NT2/D1 (cell line): Measurements from ENCODE around the gene MAP6.

Experiments used
- DNase-seq: peaks from one replicate; pipeline ENCODE4 v3.0.0-alpha.2; 2011; ENCODE audit warnings: low read depth, low spot score
- H3K27me3 ChIP-seq: 2 replicates; pipeline ENCODE4 v1.6.0; 2011; ENCODE audit warnings: mild to moderate bottlenecking; ENCODE audit not compliant: insufficient read length, insufficient read depth
- H3K36me3 ChIP-seq: 2 replicates; pipeline ENCODE4 v1.6.1; 2011; ENCODE audit warnings: mild to moderate bottlenecking, low read length, mixed read lengths; ENCODE audit not compliant: insufficient read depth, insufficient read length
- H3K4me1 ChIP-seq: 2 replicates; pipeline ENCODE4 v1.5.1; 2011; ENCODE audit not compliant: insufficient read depth, insufficient read length
- H3K4me3 ChIP-seq: 2 replicates; pipeline ENCODE4 v1.5.1; 2011; ENCODE audit warnings: low read depth; ENCODE audit not compliant: insufficient read length
- H3K9ac ChIP-seq: 2 replicates; pipeline ENCODE4 v1.6.0; 2011; ENCODE audit warnings: low read depth; ENCODE audit not compliant: insufficient read length
- H3K9me3 ChIP-seq: 2 replicates; pipeline ENCODE4 v1.5.1; 2011; ENCODE audit warnings: mild to moderate bottlenecking, low read length; ENCODE audit not compliant: insufficient read depth
- SUZ12 ChIP-seq: IDR thresholded peaks from 2 replicates; pipeline ENCODE4 v1.6.1; 2011; ENCODE audit not compliant: insufficient read length, insufficient read depth; ENCODE audit errors: extremely low read depth
- YY1 ChIP-seq: IDR thresholded peaks from 2 replicates; pipeline ENCODE4 v1.6.1; 2011; ENCODE audit not compliant: insufficient read length, insufficient read depth
- ZNF274 ChIP-seq: IDR thresholded peaks from 2 replicates; pipeline ENCODE4 v1.6.1; 2011; ENCODE audit warnings: mild to moderate bottlenecking, low read depth, low read length

The MAP6 gene

GRCh38 chr11:75626889-75627529 is 41.8 kb downstream of the MAP6 start:
- Histone ChIP-seq H3K4me3 (no peak overlapping the region), H3K27me3 (no peaks in the 10 kb centered on the region), H3K36me3 (no peaks in the 10 kb centered on the region), H3K4me1 (no peaks in the 10 kb centered on the region), H3K9me3 (no peaks in the 10 kb centered on the region), H3K9ac (no peak overlapping the region)
- no peak for DNase-seq
- TF ChIP-seq ZNF274 (no peak), YY1 (no peak), SUZ12 (no peak)

DNA sequence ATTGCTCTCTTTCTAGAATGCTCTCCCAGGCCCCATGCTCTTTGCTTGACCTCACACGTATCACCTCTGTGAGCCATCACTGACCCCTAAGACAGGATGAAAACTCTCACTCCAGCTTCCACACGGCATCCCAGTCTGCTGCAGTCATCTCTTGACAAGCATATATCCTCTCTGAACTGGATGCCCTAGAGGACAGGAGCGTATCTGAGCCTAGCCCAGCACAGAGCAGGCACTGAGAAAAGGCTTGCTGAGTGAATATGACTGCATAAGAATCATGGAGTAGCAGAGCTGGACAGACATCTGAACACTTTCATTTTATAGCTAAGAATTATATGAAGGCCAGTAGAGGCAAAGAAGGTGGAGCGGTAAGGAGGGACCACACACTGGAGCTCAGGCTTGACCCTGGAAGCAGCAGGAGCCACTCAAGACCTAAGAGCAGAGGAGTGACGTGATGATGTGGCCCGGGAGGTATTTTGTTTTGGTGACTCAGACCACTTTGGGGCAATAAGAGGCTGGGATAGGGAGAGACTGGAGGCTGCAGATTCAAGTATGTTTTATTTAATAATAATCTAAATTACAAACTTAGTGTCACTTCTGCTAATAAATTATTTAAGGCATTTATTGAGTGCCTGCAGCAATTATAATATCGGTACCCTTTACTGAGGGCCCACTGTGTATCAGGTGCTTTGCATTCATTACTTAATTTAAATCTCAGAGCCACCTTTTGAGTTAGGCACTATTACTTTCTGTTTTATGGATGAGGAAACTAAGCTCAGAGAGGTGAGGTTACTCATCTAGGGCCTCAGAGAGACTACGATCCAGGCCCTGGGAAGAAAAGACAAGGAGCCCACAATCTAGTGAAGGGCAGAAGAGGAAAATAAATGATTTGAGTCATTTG is 42.6 kb downstream of the MAP6 start:
- Histone ChIP-seq H3K27me3 (no peaks in the 10 kb centered on the region), H3K36me3 (no peaks in the 10 kb centered on the region), H3K4me3 (no peak overlapping the region), H3K9me3 (no peaks in the 10 kb centered on the region), H3K9ac (no peak overlapping the region), H3K4me1 (no peaks in the 10 kb centered on the region)
- DNase-seq, result no peak
- TF ChIP-seq ZNF274, result no peak

- Histone ChIP-seq H3K9me3 (no peaks in the 10 kb centered on the region), H3K4me3 (no peak overlapping the region), H3K4me1 (no peaks in the 10 kb centered on the region), H3K27me3 (no peaks in the 10 kb centered on the region), H3K9ac (no peak overlapping the region), H3K36me3 (no peaks in the 10 kb centered on the region)
- TF ChIP-seq ZNF274 (no peak), YY1 (no peak), SUZ12 (no peak)
- no peak for DNase-seq
Measured at GRCh38 chr11:75625021-75625420, 43.8 kb downstream of the MAP6 start.

- H3K9me3 ChIP-seq, result no peaks in the 10 kb centered on the region
- DNase-seq, result no peak
- TF ChIP-seq ZNF274 (no peak), YY1 (no peak), SUZ12 (no peak)
- H3K4me1 ChIP-seq, result no peaks in the 10 kb centered on the region
- no peaks in the 10 kb centered on the region for H3K36me3 ChIP-seq
- no peaks in the 10 kb centered on the region for H3K27me3 ChIP-seq
- H3K9ac ChIP-seq, result no peak overlapping the region
- no peak overlapping the region for H3K4me3 ChIP-seq
Measured at GRCh38 chr11:75616281-75616680, 52.6 kb downstream of the MAP6 start.

DNA sequence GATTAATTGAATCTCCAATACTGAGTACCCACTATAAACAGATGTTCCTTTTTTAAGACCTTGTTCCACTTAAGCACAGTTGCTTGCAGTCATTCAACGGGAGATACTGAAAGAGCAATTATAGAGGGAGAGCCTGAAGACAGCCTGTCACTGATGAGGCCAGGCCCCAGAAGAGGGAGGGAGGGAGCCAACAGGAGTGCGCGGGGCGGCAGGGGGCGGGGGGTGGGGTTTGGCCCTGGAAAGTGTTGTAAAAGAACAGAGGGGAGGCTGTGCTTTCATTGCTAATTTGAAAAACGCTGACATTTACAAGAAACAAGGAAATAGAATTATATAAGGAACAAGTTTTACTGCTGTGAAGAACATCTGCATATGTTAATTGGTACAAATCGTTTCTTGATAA is 53.1 kb downstream of the MAP6 start:
- Histone ChIP-seq H3K4me3 (no peak overlapping the region), H3K36me3 (no peaks in the 10 kb centered on the region), H3K27me3 (no peaks in the 10 kb centered on the region), H3K9me3 (no peaks in the 10 kb centered on the region), H3K4me1 (no peaks in the 10 kb centered on the region), H3K9ac (no peak overlapping the region)
- no peak for DNase-seq
- TF ChIP-seq YY1 (no peak), ZNF274 (no peak), SUZ12 (no peak)

GRCh38 chr11:75611823-75612222 is 57.0 kb downstream of the MAP6 start:
- no peaks in the 10 kb centered on the region for H3K36me3 ChIP-seq
- DNase-seq, result no peak
- no peaks in the 10 kb centered on the region for H3K9me3 ChIP-seq
- H3K9ac ChIP-seq, result no peak overlapping the region
- no peak overlapping the region for H3K4me3 ChIP-seq
- TF ChIP-seq YY1 (no peak), SUZ12 (no peak)
- H3K4me1 ChIP-seq, result no peaks in the 10 kb centered on the region
- no peaks in the 10 kb centered on the region for H3K27me3 ChIP-seq

DNA sequence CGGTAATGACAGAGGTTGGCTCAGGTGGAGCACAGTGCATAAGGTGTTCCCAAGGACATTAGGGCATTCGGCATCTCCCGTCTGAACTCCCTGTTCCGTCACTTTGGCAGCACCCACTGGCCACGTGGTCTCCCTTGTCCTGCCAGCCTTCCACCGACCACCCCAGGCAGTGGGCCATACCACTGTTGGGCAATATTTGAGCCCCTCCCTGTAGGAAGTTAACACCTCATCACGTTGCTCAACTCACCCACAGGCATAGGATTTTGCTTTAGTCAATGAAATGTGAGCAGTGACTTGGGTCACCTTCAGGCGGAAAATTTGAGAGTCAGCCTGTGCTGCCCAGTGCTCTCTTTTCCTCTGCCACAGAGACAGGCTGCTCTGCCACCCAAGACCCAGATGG is 62.7 kb downstream of the MAP6 start:
- Histone ChIP-seq H3K36me3 (no peaks in the 10 kb centered on the region), H3K27me3 (no peaks in the 10 kb centered on the region), H3K4me3 (no peak overlapping the region), H3K9me3 (no peaks in the 10 kb centered on the region), H3K4me1 (no peaks in the 10 kb centered on the region), H3K9ac (no peak overlapping the region)
- no peak for DNase-seq
- TF ChIP-seq YY1 (no peak), ZNF274 (no peak), SUZ12 (no peak)
